ENCODE results near the gene NEU4.

The NEU4 gene

GRCh38 chr2:241864168-241864849, 55.3 kb downstream of the NEU4 start:
- DNase-seq (ENCODE audit: low read depth in 2 of 2), result no peak

GRCh38 chr2:241864850-241865213, 55.8 kb downstream of the NEU4 start:
- DNase-seq (ENCODE audit: low read depth in 2 of 2), result no peak

GRCh38 chr2:241865416-241865956, 56.5 kb downstream of the NEU4 start:
- no peak for DNase-seq (ENCODE audit: low read depth in 2 of 2)

- DNase-seq (ENCODE audit: low read depth in 2 of 2), result no peak
Observed at GRCh38 chr2:241865957-241866789, 57.2 kb downstream of the NEU4 start.

Data from stimulated activated CD8-positive, alpha-beta memory T cell treated with anti-CD3 and anti-CD28 coated beads, Interleukin-2, amount 100 ng/mL, for 48 hours (primary cell).